Nephron progenitor cell (in vitro differentiated cells): ENCODE data around the gene BRINP1.

Source experiments
- DNase-seq: peaks from one replicate; pipeline ENCODE4 v3.0.0; 2021
- H3K27ac Mint-ChIP-seq: 2 replicates; pipeline ENCODE4 v1.8.0; 2021; ENCODE audit warnings: mild to moderate bottlenecking, moderate library complexity, mixed read lengths
- H3K27me3 Mint-ChIP-seq: 2 replicates; pipeline ENCODE4 v1.8.0; 2021; ENCODE audit warnings: mild to moderate bottlenecking, low read depth, mixed read lengths; ENCODE audit not compliant: poor library complexity
- H3K36me3 Mint-ChIP-seq: 2 replicates; pipeline ENCODE4 v1.8.0; 2021; ENCODE audit warnings: low read depth, mixed read lengths
- H3K4me1 Mint-ChIP-seq: 2 replicates; pipeline ENCODE4 v1.8.0; 2021; ENCODE audit warnings: mixed read lengths
- H3K4me3 Mint-ChIP-seq: 2 replicates; pipeline ENCODE4 v1.8.0; 2021; ENCODE audit warnings: mild to moderate bottlenecking, moderate library complexity, mixed read lengths
- H3K9me3 Mint-ChIP-seq: 2 replicates; pipeline ENCODE4 v1.8.0; 2021; ENCODE audit warnings: mild to moderate bottlenecking, moderate library complexity, mixed read lengths
- TF ChIP-seq, protein P1 (sequence below): fragments of 200-600 bp; sonication (generic); IDR thresholded peaks from 2 replicates; pipeline ENCODE4 v1.5.0; 2021; ENCODE audit warnings: antibody characterized with exemption

BRINP1 gene

DNA sequence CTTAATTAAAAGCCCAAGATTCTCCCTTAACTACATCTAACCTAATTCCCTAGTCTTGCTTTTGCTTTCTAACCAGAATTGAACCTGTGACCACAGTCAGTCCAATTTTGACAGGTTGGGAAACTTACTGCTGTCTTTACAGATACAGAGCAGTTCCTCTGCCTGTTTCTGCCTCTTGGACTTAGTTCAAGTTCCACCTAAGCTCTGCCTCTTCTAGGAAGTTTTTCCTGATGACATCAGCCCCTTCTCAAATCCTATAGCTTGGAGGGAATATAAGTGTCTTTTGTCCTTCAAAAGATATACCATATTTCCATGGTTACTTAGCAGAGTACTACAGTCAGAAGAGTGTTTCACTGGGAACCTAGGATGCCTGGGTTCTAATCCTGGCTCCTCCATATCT lies 31.7 kb downstream of the BRINP1 start:
- Mint-ChIP-seq H3K9me3 (no peaks in the 10 kb centered on the region), H3K4me3 (no peak overlapping the region), H3K27me3 (no peaks in the 10 kb centered on the region), H3K4me1 (peaks cover 48% of the 10 kb centered on the region), H3K27ac (no peak overlapping the region), H3K36me3 (no peaks in the 10 kb centered on the region)
- DNase-seq: no peak
- TF ChIP-seq, protein P1, sequence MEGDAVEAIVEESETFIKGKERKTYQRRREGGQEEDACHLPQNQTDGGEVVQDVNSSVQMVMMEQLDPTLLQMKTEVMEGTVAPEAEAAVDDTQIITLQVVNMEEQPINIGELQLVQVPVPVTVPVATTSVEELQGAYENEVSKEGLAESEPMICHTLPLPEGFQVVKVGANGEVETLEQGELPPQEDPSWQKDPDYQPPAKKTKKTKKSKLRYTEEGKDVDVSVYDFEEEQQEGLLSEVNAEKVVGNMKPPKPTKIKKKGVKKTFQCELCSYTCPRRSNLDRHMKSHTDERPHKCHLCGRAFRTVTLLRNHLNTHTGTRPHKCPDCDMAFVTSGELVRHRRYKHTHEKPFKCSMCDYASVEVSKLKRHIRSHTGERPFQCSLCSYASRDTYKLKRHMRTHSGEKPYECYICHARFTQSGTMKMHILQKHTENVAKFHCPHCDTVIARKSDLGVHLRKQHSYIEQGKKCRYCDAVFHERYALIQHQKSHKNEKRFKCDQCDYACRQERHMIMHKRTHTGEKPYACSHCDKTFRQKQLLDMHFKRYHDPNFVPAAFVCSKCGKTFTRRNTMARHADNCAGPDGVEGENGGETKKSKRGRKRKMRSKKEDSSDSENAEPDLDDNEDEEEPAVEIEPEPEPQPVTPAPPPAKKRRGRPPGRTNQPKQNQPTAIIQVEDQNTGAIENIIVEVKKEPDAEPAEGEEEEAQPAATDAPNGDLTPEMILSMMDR: no peak

DNA sequence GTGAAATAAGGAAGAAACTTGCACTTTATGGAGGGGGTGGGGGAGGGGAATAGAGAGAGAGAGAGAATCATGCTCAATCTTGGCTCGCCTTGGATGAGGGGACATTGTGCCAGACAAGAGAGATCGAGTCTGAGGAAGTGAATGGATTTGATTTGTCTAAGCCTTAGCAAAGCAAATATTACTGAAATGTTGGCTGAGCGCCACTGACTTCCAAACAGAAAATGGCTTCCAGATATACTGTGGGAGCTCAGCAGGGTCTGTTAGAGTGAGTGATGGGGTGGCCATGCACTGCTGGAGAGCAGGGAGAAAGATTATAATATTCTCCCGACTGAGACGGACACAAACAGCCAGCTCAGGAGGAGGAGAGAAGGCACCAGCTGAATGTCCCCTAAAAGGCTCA lies 34.5 kb downstream of the BRINP1 start:
- Mint-ChIP-seq H3K9me3 (peaks cover 14% of the 10 kb centered on the region), H3K4me1 (peaks cover 39% of the 10 kb centered on the region), H3K4me3 (no peak overlapping the region), H3K27ac (no peak overlapping the region), H3K36me3 (peaks cover 7% of the 10 kb centered on the region), H3K27me3 (no peaks in the 10 kb centered on the region)
- TF ChIP-seq, protein P1: no peak
- no peak for DNase-seq

DNA sequence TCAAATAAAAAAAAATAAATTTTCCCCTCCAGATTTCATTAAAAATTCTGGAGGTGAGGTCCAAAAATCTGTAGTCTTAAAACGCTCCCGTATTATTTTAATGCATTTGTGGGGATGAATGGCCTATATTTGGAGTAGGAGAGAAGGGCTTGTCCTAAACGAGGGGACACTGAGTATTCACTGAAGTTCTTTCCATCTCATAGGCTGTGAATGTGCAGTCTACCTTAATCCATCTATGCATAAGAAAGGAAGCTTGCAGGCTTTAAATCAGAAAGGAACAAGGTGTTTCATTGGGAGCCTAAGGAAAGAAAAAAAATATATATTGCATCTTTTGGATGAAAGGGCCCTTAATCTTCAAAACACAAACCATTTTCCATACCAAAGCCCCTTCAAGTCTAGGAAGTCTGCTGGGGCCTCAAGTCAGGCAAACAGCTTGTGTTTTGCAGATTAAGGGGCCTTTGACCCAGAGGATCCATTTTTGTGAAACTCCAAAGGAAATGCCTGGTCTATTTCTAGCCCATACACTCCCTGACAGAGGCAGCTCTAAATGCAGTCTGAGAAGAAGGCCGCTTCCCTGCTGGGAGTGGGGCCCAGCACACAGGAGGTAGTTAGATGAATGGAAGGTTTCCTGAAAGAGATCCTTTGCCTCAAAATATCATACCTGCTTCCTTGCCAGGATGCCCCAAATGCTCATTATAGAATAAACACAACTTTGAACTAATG lies 35.6 kb downstream of the BRINP1 start:
- Mint-ChIP-seq H3K4me1 (peaks cover 36% of the 10 kb centered on the region), H3K27me3 (no peaks in the 10 kb centered on the region), H3K9me3 (peaks cover 24% of the 10 kb centered on the region), H3K36me3 (peaks cover 11% of the 10 kb centered on the region), H3K27ac (no peak overlapping the region), H3K4me3 (no peak overlapping the region)
- no peak for DNase-seq
- TF ChIP-seq, protein P1: no peak

DNA sequence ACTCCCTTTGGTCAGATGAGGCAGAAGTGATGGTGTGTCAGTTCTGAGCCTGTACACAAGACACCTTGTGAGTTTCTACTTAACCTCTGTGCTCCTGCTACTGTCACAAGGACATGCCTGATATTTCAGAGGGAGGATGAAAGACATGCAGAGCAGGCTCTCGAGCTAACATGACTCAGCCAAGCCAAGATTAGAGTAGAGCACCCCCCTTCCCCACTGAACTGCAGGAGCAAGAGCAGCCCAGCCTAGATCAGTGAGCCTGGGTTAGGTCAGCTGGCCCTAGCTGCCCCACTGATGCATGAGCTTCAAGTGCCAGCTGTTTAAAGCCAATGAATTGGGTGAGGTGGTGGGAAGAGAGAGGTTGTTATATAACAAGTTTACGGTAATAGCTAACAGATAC lies 36.7 kb downstream of the BRINP1 start:
- TF ChIP-seq, protein P1: no peak
- no peak for DNase-seq
- Mint-ChIP-seq H3K4me3 (no peak overlapping the region), H3K4me1 (peaks cover 36% of the 10 kb centered on the region), H3K27ac (no peak overlapping the region), H3K36me3 (peaks cover 23% of the 10 kb centered on the region), H3K27me3 (no peaks in the 10 kb centered on the region), H3K9me3 (peaks cover 36% of the 10 kb centered on the region)

DNA sequence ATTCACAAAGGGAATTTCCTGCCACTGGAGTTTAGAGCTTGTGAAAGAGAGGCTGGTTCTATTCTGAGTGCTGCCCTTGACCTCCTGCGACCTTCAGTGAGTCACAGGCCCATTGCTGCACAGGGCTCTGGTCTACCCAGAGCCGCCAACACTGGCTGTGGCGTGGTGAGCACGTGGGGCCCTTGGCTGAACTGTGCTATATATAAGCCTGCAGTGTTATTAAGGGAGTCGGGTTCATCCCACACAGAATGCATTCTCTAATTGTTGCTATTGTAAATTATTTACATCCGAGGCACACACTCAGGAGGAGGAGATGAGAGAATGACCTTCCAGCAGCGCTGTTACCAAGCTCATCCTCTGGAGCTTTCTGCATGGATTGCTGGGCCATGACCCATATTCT lies 47.1 kb downstream of the BRINP1 start:
- Mint-ChIP-seq H3K4me3 (no peak overlapping the region), H3K9me3 (no peaks in the 10 kb centered on the region), H3K27me3 (no peaks in the 10 kb centered on the region), H3K27ac (no peak overlapping the region), H3K36me3 (no peaks in the 10 kb centered on the region), H3K4me1 (peaks cover 13% of the 10 kb centered on the region)
- TF ChIP-seq, protein P1: no peak
- peak; percentile 16 for DNase-seq

DNA sequence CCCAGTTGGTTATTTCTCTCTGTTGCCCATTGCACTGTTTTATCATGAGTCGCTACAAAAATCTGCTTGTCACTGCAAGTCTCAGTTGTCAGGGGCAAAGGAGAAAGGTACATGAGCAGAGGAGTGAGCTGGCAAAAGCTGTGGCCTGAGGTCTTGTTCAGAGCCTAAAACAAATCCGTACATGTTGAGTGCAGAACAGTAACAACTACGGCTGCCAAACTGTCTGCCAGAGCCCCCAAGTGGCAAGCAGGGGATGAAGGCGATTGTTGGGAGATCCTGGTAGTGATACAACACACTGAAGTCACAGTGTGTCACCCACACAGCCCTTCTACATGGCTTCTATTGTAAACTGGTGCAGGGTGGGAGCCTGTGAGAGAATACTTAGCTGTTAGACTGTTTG lies 50.9 kb downstream of the BRINP1 start:
- H3K4me1 Mint-ChIP-seq: peaks cover 13% of the 10 kb centered on the region
- no peak for DNase-seq
- no peaks in the 10 kb centered on the region for H3K36me3 Mint-ChIP-seq
- TF ChIP-seq, protein P1: no peak
- no peaks in the 10 kb centered on the region for H3K9me3 Mint-ChIP-seq
- no peak overlapping the region for H3K4me3 Mint-ChIP-seq
- no peaks in the 10 kb centered on the region for H3K27me3 Mint-ChIP-seq
- peak overlapping the region; percentile 54 for H3K27ac Mint-ChIP-seq
